IMR-90 (cell line): ENCODE results near the gene RNF2.

ENCODE experiments used
- BHLHE40 ChIP-seq: fragments of 150-350 bp; IDR thresholded peaks from 2 replicates; pipeline ENCODE4 v1.6.1; 2016; ENCODE audit warnings: mild to moderate bottlenecking, low read depth, low read length
- CTCF ChIP-seq: conservative IDR thresholded peaks from 2 replicates; pipeline ENCODE4 v1.5.1; 2012; ENCODE audit warnings: mild to moderate bottlenecking, low read depth, low read length, improper control_type of control experiment
- POLR2A ChIP-seq: IDR thresholded peaks from 2 replicates; pipeline ENCODE4 v1.6.1; 2012; ENCODE audit warnings: mild to moderate bottlenecking, low read depth, low read length
- SMC3 ChIP-seq: fragments of 150-350 bp; IDR thresholded peaks from 2 replicates; pipeline ENCODE4 v1.6.1; 2016; ENCODE audit warnings: low read depth, mild to moderate bottlenecking, antibody characterized with exemption, low read length, moderate library complexity
- USF2 ChIP-seq: fragments of 150-350 bp; IDR thresholded peaks from 2 replicates; pipeline ENCODE4 v1.6.1; 2017; ENCODE audit warnings: mild to moderate bottlenecking, antibody characterized with exemption, low read length, low read depth

- TF ChIP-seq SMC3 (no peak), CTCF (no peak), USF2 (no peak), POLR2A (no peak), BHLHE40 (no peak)
These were observed 23.9 kb downstream of the RNF2 start for GRCh38 chr1:185069202-185069772.
